ENCODE data around the gene RNF114.

RNF114 gene

GRCh38 chr20:49985157-49985556, 49.0 kb downstream of the RNF114 start:
- ATAC-seq (ENCODE audit: low read depth), result no peak
- no peak overlapping the region for H3K27ac ChIP-seq (ENCODE audit: poor library complexity, severe bottlenecking)
- peaks cover 3% of the 10 kb centered on the region for H3K27me3 ChIP-seq (ENCODE audit: insufficient read depth, poor library complexity, severe bottlenecking)
- H3K4me1 ChIP-seq (ENCODE audit: insufficient read depth, poor library complexity, severe bottlenecking), result peaks cover 8% of the 10 kb centered on the region
- no peaks in the 10 kb centered on the region for H3K9me3 ChIP-seq (ENCODE audit: severe bottlenecking)
- TF ChIP-seq CTCF (IDR thresholded peaks at IDR 0.05; ENCODE audit: poor library complexity, severe bottlenecking), result no peak
- no peaks in the 10 kb centered on the region for H3K36me3 ChIP-seq (ENCODE audit: low read depth)
- no peak overlapping the region for H3K4me3 ChIP-seq (ENCODE audit: severe bottlenecking)
- DNase-seq (ENCODE audit: low spot score), result no peak

GRCh38 chr20:49985617-49986016, 49.4 kb downstream of the RNF114 start:
- ATAC-seq (ENCODE audit: low read depth) (no peak), DNase-seq (ENCODE audit: low spot score) (no peak)
- H3K27me3 ChIP-seq (ENCODE audit: insufficient read depth, poor library complexity, severe bottlenecking), result peaks cover 3% of the 10 kb centered on the region
- H3K27ac ChIP-seq (ENCODE audit: poor library complexity, severe bottlenecking), result no peak overlapping the region
- H3K9me3 ChIP-seq (ENCODE audit: severe bottlenecking), result no peaks in the 10 kb centered on the region
- no peaks in the 10 kb centered on the region for H3K36me3 ChIP-seq (ENCODE audit: low read depth)
- TF ChIP-seq CTCF (IDR thresholded peaks at IDR 0.05; ENCODE audit: poor library complexity, severe bottlenecking), result no peak
- H3K4me1 ChIP-seq (ENCODE audit: insufficient read depth, poor library complexity, severe bottlenecking), result peaks cover 8% of the 10 kb centered on the region
- H3K4me3 ChIP-seq (ENCODE audit: severe bottlenecking), result no peak overlapping the region

GRCh38 chr20:49986049-49986448, 49.9 kb downstream of the RNF114 start:
- H3K27ac ChIP-seq (ENCODE audit: poor library complexity, severe bottlenecking), result no peak overlapping the region
- peaks cover 3% of the 10 kb centered on the region for H3K27me3 ChIP-seq (ENCODE audit: insufficient read depth, poor library complexity, severe bottlenecking)
- H3K4me3 ChIP-seq (ENCODE audit: severe bottlenecking), result no peak overlapping the region
- DNase-seq (ENCODE audit: low spot score), result no peak
- H3K36me3 ChIP-seq (ENCODE audit: low read depth), result no peaks in the 10 kb centered on the region
- no peak for ATAC-seq (ENCODE audit: low read depth)
- peaks cover 8% of the 10 kb centered on the region for H3K4me1 ChIP-seq (ENCODE audit: insufficient read depth, poor library complexity, severe bottlenecking)
- H3K9me3 ChIP-seq (ENCODE audit: severe bottlenecking), result no peaks in the 10 kb centered on the region
- TF ChIP-seq CTCF (IDR thresholded peaks at IDR 0.05; ENCODE audit: poor library complexity, severe bottlenecking), result no peak

- DNase-seq (ENCODE audit: low spot score) (no peak), ATAC-seq (ENCODE audit: low read depth) (no peak)
- Histone ChIP-seq H3K9me3 (ENCODE audit: severe bottlenecking) (no peaks in the 10 kb centered on the region), H3K36me3 (ENCODE audit: low read depth) (no peaks in the 10 kb centered on the region), H3K27me3 (ENCODE audit: insufficient read depth, poor library complexity, severe bottlenecking) (no peaks in the 10 kb centered on the region), H3K27ac (ENCODE audit: poor library complexity, severe bottlenecking) (no peak overlapping the region), H3K4me1 (ENCODE audit: insufficient read depth, poor library complexity, severe bottlenecking) (peaks cover 8% of the 10 kb centered on the region), H3K4me3 (ENCODE audit: severe bottlenecking) (no peak overlapping the region)
- TF ChIP-seq CTCF (IDR thresholded peaks at IDR 0.05; ENCODE audit: poor library complexity, severe bottlenecking), result no peak
These were observed 51.0 kb downstream of the RNF114 start for GRCh38 chr20:49987015-49987867.

Measured in RWPE2 (cell line).